ENCODE measurements around the gene WDPCP.

DNA sequence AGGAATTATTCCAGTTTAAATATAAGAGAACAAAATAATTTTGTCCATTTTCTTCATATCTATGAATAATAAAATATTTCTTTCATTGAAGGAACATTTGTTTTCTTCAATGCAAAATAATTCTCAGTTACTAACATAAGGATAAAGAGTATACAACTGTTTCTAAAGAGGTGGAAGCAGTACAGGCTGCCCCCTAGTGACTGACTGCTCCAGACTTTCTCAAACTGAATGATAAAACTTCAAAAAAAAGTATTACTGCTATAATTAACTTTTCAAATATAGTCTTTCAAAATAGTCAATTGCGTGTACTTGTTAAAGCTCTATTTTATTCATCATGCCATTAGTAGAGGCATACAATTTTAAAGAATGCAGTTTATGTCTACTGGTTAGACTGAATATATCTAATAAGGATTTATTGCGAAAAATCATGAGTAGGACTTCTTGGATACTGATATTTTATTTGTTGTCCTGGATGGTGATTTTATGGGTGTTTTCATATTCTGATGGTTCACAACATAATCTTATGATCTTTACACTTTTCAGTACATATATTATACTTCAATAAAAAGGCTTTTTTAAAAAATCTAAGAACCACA, 100.1 kb downstream of the WDPCP start:
- TF ChIP-seq, protein P1, sequence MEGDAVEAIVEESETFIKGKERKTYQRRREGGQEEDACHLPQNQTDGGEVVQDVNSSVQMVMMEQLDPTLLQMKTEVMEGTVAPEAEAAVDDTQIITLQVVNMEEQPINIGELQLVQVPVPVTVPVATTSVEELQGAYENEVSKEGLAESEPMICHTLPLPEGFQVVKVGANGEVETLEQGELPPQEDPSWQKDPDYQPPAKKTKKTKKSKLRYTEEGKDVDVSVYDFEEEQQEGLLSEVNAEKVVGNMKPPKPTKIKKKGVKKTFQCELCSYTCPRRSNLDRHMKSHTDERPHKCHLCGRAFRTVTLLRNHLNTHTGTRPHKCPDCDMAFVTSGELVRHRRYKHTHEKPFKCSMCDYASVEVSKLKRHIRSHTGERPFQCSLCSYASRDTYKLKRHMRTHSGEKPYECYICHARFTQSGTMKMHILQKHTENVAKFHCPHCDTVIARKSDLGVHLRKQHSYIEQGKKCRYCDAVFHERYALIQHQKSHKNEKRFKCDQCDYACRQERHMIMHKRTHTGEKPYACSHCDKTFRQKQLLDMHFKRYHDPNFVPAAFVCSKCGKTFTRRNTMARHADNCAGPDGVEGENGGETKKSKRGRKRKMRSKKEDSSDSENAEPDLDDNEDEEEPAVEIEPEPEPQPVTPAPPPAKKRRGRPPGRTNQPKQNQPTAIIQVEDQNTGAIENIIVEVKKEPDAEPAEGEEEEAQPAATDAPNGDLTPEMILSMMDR (IDR thresholded peaks at IDR 0.05), result peak; percentile 92
- TF ChIP-seq ZFX (IDR thresholded peaks at IDR 0.05; ENCODE audit: borderline replicate concordance), result no peak

Measured in 22Rv1 (cell line).